T-cell (primary cell): ENCODE data around the gene SSB. TPM values are rescaled to one million over a fixed set of nuclear protein-coding genes. Genes with fewer than 3 reads are reported as not detected.
"Not testable (repeated sequence)": the region's sequence is repeated elsewhere in the genome, so short reads cannot be mapped to it uniquely, and the experiment has no call there.

Experiments used
- ATAC-seq, 4 experiments: fragments of 200-7000 bp in 3 of 4; fragments of 150-1000 bp in 1 of 4; cut with Tn5 transposase; replicated peaks in 1 of 4; 1 replicate in 3 of 4; 2 replicates in 1 of 4; pipeline ENCODE4 v1.10.0; 2021; ENCODE audit warnings: moderate library complexity in 3 of 4, mild to moderate bottlenecking in 2 of 4, moderate number of reproducible peaks in 1 of 4
- CTCF ChIA-PET, 2 donors: fragments of 300-600 bp; sonication (Branson Sonifier 250); formaldehyde crosslinking; loops; one replicate each; lab custom pipeline; 2022; ENCODE audit warnings: antibody characterized with exemption in 2 of 2; lab: Charles Lee
- POLR2A ChIA-PET, 2 donors: fragments of 300-600 bp; sonication (Branson Sonifier 250); formaldehyde crosslinking; loops; one replicate each; lab custom pipeline; 2022; ENCODE audit warnings: antibody characterized with exemption in 2 of 2; lab: Charles Lee
- DNase-seq, 35 experiments: peaks; one replicate each; pipeline versions ENCODE4 v3.0.0 to v3.0.0-alpha.2; 2013 to 2023
- H3K27ac ChIP-seq: one replicate; pipeline ENCODE4 v1.5.1; 2013; ENCODE audit warnings: low read length
- H3K27me3 ChIP-seq, 2 experiments: replicated peaks in 1 of 2; 1 replicate in 1 of 2; 2 replicates in 1 of 2; pipeline versions ENCODE4 v1.6.1 to v1.7.0; 2013; ENCODE audit warnings: low read length in 1 of 2, mixed read lengths in 1 of 2; ENCODE audit not compliant: control insufficient read depth in 2 of 2, insufficient read depth in 2 of 2; ENCODE audit errors: extremely low read depth in 1 of 2
- H3K36me3 ChIP-seq, 2 donors: 1 replicate in 1 of 2; 2 replicates in 1 of 2; pipeline versions ENCODE4 v1.6.1 to v1.7.0; 2013; ENCODE audit warnings: low read length in 1 of 2; ENCODE audit not compliant: control insufficient read depth in 2 of 2, insufficient read depth in 1 of 2; ENCODE audit errors: extremely low read depth in 1 of 2
- H3K4me1 ChIP-seq, 2 experiments: 1 replicate in 1 of 2; 2 replicates in 1 of 2; pipeline versions ENCODE4 v1.6.1 to v1.7.0; 2013; ENCODE audit warnings: low read length in 2 of 2, mixed read lengths in 1 of 2; ENCODE audit not compliant: insufficient read depth in 2 of 2, control insufficient read depth in 1 of 2; ENCODE audit errors: extremely low read depth in 1 of 2
- H3K4me3 ChIP-seq, 2 donors: 1 replicate in 1 of 2; 2 replicates in 1 of 2; pipeline versions ENCODE4 v1.5.1 to v1.7.0; 2013; ENCODE audit warnings: mild to moderate bottlenecking in 2 of 2, low read length in 1 of 2, moderate library complexity in 1 of 2; ENCODE audit not compliant: control insufficient read depth in 1 of 2; ENCODE audit errors: extremely low read depth in 1 of 2
- H3K9me3 ChIP-seq: 2 replicates; pipeline ENCODE4 v1.7.0; 2013
- H3K27ac Mint-ChIP-seq, 2 donors: one replicate each; pipeline ENCODE4 v1.8.0; 2020 to 2021; ENCODE audit warnings: mild to moderate bottlenecking in 2 of 2, mixed read lengths in 2 of 2
- H3K27me3 Mint-ChIP-seq, 2 donors: one replicate each; pipeline ENCODE4 v1.8.0; 2021 to 2022; ENCODE audit warnings: mixed read lengths in 2 of 2
- H3K36me3 Mint-ChIP-seq: one replicate; pipeline ENCODE4 v1.8.0; 2021; ENCODE audit warnings: mixed read lengths
- H3K4me1 Mint-ChIP-seq, 3 donors: one replicate each; pipeline ENCODE4 v1.8.0; 2020 to 2022; ENCODE audit warnings: mixed read lengths in 3 of 3, mild to moderate bottlenecking in 1 of 3
- H3K4me3 Mint-ChIP-seq, 3 donors: one replicate each; pipeline ENCODE4 v1.8.0; 2020 to 2022; ENCODE audit warnings: mild to moderate bottlenecking in 3 of 3, mixed read lengths in 3 of 3, moderate library complexity in 3 of 3
- H3K9me3 Mint-ChIP-seq, 3 donors: one replicate each; pipeline ENCODE4 v1.8.0; 2020 to 2022; ENCODE audit warnings: mixed read lengths in 3 of 3
- WGBS: methylation state at CpG from one replicate; pipeline ENCODE4 v1.1.5; 2013; ENCODE audit warnings: missing lambda C conversion rate; ENCODE audit not compliant: insufficient coverage; 5-methylcytosine and 5-hydroxymethylcytosine counted together
- total RNA-seq, 35 experiments: library from RNA in 6 of 35; stranded (reverse) in 6 of 35; fragments of 120-200 nt in 1 of 35; gene quantifications; one replicate each; pipeline versions ENCODE4 v1.2.1 to v1.2.4 and lab custom pipeline; 2013 to 2026

The SSB gene
- total RNA-seq, 5 donors from 2014 or later (not counting 1 experiment from before 2014, with no cell fraction given): 84.3 to 118 (median 91.0) TPM

DNA sequence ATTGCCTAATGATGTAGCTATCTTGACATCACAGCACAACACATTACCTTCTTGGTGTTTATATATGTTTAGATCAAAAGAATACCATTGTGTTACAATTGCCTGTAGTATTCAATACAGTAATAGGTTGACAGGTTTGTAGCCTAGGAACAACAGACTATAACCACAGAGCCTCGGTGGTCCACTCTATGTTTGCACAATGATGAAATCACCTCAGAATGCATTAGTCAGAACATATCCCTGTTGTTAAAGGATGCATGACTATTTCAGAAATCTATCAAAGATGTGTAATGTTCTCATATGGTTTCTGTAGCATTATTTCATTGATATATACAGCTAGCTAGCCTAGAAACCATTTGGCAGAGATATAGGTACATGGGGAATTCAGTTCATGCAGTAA is 17.2 kb downstream of the SSB start:
- Mint-ChIP-seq H3K36me3 (peaks cover 53% of the 10 kb centered on the region), H3K27ac (no peak overlapping the region), H3K27me3 (no peaks in the 10 kb centered on the region), H3K4me1 (peaks cover 10 to 29% (median 26%) of the 10 kb centered on the region in 3 donors), H3K9me3 (no peaks in the 10 kb centered on the region), H3K4me3 (no peak overlapping the region)
- H3K9me3 ChIP-seq: no peaks in the 10 kb centered on the region
- no peak for ATAC-seq
- no peaks in the 10 kb centered on the region for H3K27me3 ChIP-seq
- peaks cover 5 to 59% of the 10 kb centered on the region in 2 donors for H3K36me3 ChIP-seq
- no peak overlapping the region for H3K27ac ChIP-seq
- ChIA-PET CTCF (interaction anchor here in 1 of 2 donors (0.8 to 1.1 kb wide), 2 partner anchors 9 to 16 kb away, joined by 5 to 7 read pairs; partner anchors contain the start of gene METTL5), POLR2A (interaction anchor here in 1 of 2 donors (0.5 to 1.1 kb wide), 2 partner anchors 8 to 72 kb away, joined by 3 to 4 read pairs; no protein-coding TSS in a partner anchor)
- no CpG with 5 or more reads among the region's 1 CpG for WGBS
- no peaks in the 10 kb centered on the region for H3K4me1 ChIP-seq
- no peak overlapping the region for H3K4me3 ChIP-seq
- DNase-seq: no peak

- H3K36me3 ChIP-seq: peaks cover 5 to 50% of the 10 kb centered on the region in 2 donors
- POLR2A ChIA-PET, ATAC-seq, H3K27ac ChIP-seq, H3K27me3 Mint-ChIP-seq, DNase-seq, H3K27me3 ChIP-seq, H3K9me3 Mint-ChIP-seq, H3K4me3 ChIP-seq, H3K9me3 ChIP-seq, H3K4me3 Mint-ChIP-seq, H3K4me1 ChIP-seq, CTCF ChIA-PET, H3K27ac Mint-ChIP-seq: not testable (repeated sequence)
- Mint-ChIP-seq H3K36me3 (peaks cover 47% of the 10 kb centered on the region), H3K4me1 (peaks cover 21 to 36% (median 33%) of the 10 kb centered on the region in 3 donors)
Observed at GRCh38 chr2:169816961-169817360, 18.3 kb downstream of the SSB start.

- POLR2A ChIA-PET, H3K27me3 ChIP-seq, H3K4me3 ChIP-seq, DNase-seq, H3K27ac ChIP-seq, ATAC-seq, H3K9me3 Mint-ChIP-seq, H3K27ac Mint-ChIP-seq, H3K4me3 Mint-ChIP-seq, H3K27me3 Mint-ChIP-seq, H3K4me1 ChIP-seq, H3K9me3 ChIP-seq: not testable (repeated sequence)
- Mint-ChIP-seq H3K36me3 (peaks cover 44% of the 10 kb centered on the region), H3K4me1 (peaks cover 25 to 40% (median 35%) of the 10 kb centered on the region in 3 donors)
- H3K36me3 ChIP-seq: peaks cover 5 to 47% of the 10 kb centered on the region in 2 donors
- CTCF ChIA-PET: interaction anchor here in 1 of 2 donors (1.2 kb wide), 1 partner anchor 12 kb away, joined by 4 read pairs; no protein-coding TSS in a partner anchor
- WGBS: 100% methylated on average over 1 of the region's 6 CpGs
Observed at GRCh38 chr2:169817369-169817768, 18.7 kb downstream of the SSB start.

DNA sequence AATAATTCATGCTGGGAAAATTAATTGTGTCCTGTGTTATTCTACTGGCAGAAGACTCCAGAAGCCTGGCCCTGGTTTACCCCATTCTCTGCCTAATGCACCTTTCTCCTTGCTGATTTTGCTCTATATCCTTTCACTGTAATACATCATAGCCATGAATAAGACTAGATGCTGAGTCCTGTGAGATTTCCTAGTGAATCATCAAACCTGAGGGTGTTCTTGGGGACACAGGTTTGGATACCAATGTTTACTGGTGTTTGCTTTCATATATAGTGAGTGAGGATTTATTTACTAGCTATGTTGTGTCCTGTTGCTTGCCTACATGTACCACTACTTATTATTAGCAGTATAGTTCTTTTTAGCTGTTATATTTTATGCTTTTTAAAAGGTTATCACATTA is 19.6 kb downstream of the SSB start:
- Mint-ChIP-seq H3K27ac (peak overlapping the region in 1 of 2 donors; percentile 59), H3K27me3 (no peaks in the 10 kb centered on the region), H3K9me3 (no peaks in the 10 kb centered on the region), H3K4me3 (no peak overlapping the region), H3K4me1 (peaks cover 34 to 48% (median 44%) of the 10 kb centered on the region in 3 donors), H3K36me3 (peaks cover 47% of the 10 kb centered on the region)
- H3K4me3 ChIP-seq: no peak overlapping the region
- no peak for ATAC-seq
- no peak for DNase-seq
- no peaks in the 10 kb centered on the region for H3K9me3 ChIP-seq
- ChIA-PET CTCF (interaction anchor here in 1 of 2 donors (1.1 to 1.2 kb wide), 2 partner anchors 9 to 11 kb away, joined by 4 to 7 read pairs; partner anchors contain the start of gene UBR3), POLR2A (no interaction called here)
- peaks cover 5 to 40% of the 10 kb centered on the region in 2 donors for H3K36me3 ChIP-seq
- no peaks in the 10 kb centered on the region for H3K27me3 ChIP-seq
- peaks cover 3 to 8% of the 10 kb centered on the region in 2 experiments for H3K4me1 ChIP-seq
- no peak overlapping the region for H3K27ac ChIP-seq

- no peak overlapping the region for H3K4me3 ChIP-seq
- H3K4me3 Mint-ChIP-seq: no peak overlapping the region
- H3K4me1 ChIP-seq: peaks cover 11 to 13% of the 10 kb centered on the region in 2 experiments
- no peaks in the 10 kb centered on the region for H3K27me3 Mint-ChIP-seq
- peaks cover 42 to 56% (median 53%) of the 10 kb centered on the region in 3 donors for H3K4me1 Mint-ChIP-seq
- no peak for DNase-seq
- no peak overlapping the region for H3K27ac ChIP-seq
- no peak for ATAC-seq
- H3K9me3 Mint-ChIP-seq: no peaks in the 10 kb centered on the region
- ChIA-PET CTCF (interaction anchor here (0.6 to 1.1 kb wide), 2 partner anchors 8 to 54 kb away, joined by 3 to 7 read pairs; partner anchors contain the start of gene UBR3 (in 1 of the 2)), POLR2A (no interaction called here)
- WGBS: 100% methylated on average over 1 of the region's 1 CpG
- peaks cover 5 to 34% of the 10 kb centered on the region in 2 donors for H3K36me3 ChIP-seq
- no peaks in the 10 kb centered on the region for H3K9me3 ChIP-seq
- peaks cover 47% of the 10 kb centered on the region for H3K36me3 Mint-ChIP-seq
- no peaks in the 10 kb centered on the region for H3K27me3 ChIP-seq
- peak overlapping the region in 1 of 2 donors; percentile 68 for H3K27ac Mint-ChIP-seq
Observed at GRCh38 chr2:169819106-169819505, 20.4 kb downstream of the SSB start.

DNA sequence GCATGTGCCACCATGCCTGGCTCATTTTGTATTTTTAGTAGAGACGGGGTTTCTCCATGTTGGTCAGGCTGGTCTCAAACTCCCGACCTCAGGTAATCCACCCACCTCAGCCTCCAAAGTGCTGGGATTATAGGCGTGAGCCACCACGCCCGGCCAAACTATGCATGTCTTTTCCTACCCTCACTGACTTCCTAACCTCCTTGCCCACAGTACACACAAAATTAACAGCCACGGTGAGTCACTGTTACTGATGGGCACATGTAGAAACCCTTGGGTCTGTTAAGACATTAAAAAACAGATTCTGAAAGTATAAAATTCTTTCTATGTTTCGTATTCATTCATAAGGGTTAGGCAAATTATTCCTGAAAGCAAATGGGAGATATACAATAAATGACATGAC is 21.4 kb downstream of the SSB start:
- ATAC-seq, H3K9me3 ChIP-seq, H3K9me3 Mint-ChIP-seq, H3K27me3 ChIP-seq, DNase-seq, CTCF ChIA-PET, H3K4me3 Mint-ChIP-seq, H3K4me3 ChIP-seq, H3K27me3 Mint-ChIP-seq, POLR2A ChIA-PET, H3K27ac ChIP-seq: not testable (repeated sequence)
- 79% methylated on average over 4 of the region's 7 CpGs for WGBS
- H3K36me3 Mint-ChIP-seq: peaks cover 45% of the 10 kb centered on the region
- peaks cover 0 to 27% of the 10 kb centered on the region in 2 donors for H3K36me3 ChIP-seq
- H3K4me1 ChIP-seq: peaks cover 12 to 19% of the 10 kb centered on the region in 2 experiments
- peaks cover 49 to 62% (median 59%) of the 10 kb centered on the region in 3 donors for H3K4me1 Mint-ChIP-seq
- peak overlapping the region; percentile 57 to 58 for H3K27ac Mint-ChIP-seq
